Left forelimb (tissue), 1 donor: ENCODE results near the gene KAT6B.

Source experiments
- DNase-seq: peaks from one replicate; pipeline ENCODE4 v3.0.0-alpha.2; 2018; ENCODE audit warnings: low spot score

Gene KAT6B

GRCh38 chr10:74921744-74922143, 95.3 kb downstream of the KAT6B start:
- no peak for DNase-seq

GRCh38 chr10:74922921-74923320, 96.5 kb downstream of the KAT6B start:
- no peak for DNase-seq

- DNase-seq, result no peak
Measured at GRCh38 chr10:74923556-74923955, 97.2 kb downstream of the KAT6B start.

GRCh38 chr10:74924251-74924963, 98.0 kb downstream of the KAT6B start:
- no peak for DNase-seq

- no peak for DNase-seq
Measured at GRCh38 chr10:74925291-74925690, 98.9 kb downstream of the KAT6B start.

- no peak for DNase-seq
Measured at GRCh38 chr10:74925708-74926107, 99.3 kb downstream of the KAT6B start.

GRCh38 chr10:74926791-74927585, 100.6 kb downstream of the KAT6B start:
- DNase-seq, result no peak

GRCh38 chr10:74927701-74928100, 101.3 kb downstream of the KAT6B start:
- no peak for DNase-seq

- DNase-seq, result no peak
Measured at GRCh38 chr10:74928742-74929191, 102.4 kb downstream of the KAT6B start.

GRCh38 chr10:74929197-74929596, 102.8 kb downstream of the KAT6B start:
- DNase-seq, result no peak

- DNase-seq, result no peak
Measured at GRCh38 chr10:74930965-74931364, 104.6 kb downstream of the KAT6B start.

GRCh38 chr10:74932648-74933047, 106.2 kb downstream of the KAT6B start:
- DNase-seq, result no peak

GRCh38 chr10:74934100-74934812, 107.9 kb downstream of the KAT6B start:
- DNase-seq, result no peak

GRCh38 chr10:74936577-74937265, 110.3 kb downstream of the KAT6B start:
- DNase-seq, result no peak

- DNase-seq, result no peak
Measured at GRCh38 chr10:74937266-74937856, 111.0 kb downstream of the KAT6B start.

GRCh38 chr10:74944205-74944604, 117.8 kb downstream of the KAT6B start:
- DNase-seq, result no peak

GRCh38 chr10:74947781-74948401, 121.5 kb downstream of the KAT6B start:
- DNase-seq, result no peak

- DNase-seq, result no peak
Measured at GRCh38 chr10:74949034-74949832, 122.8 kb downstream of the KAT6B start.

GRCh38 chr10:74949843-74950765, 123.7 kb downstream of the KAT6B start:
- no peak for DNase-seq
